Uterine smooth muscle cell (primary cell): Measurements from ENCODE around the gene ZNF331. TPM values are rescaled to one million over a fixed set of nuclear protein-coding genes. Genes with fewer than 3 reads are reported as not detected.

Source experiments
- total RNA-seq: library from RNA; depleted of rRNA; stranded (reverse); fragments of >200 nt; gene quantifications from 2 replicates; pipeline ENCODE4 v1.2.3, GENCODE V29; 2014

The ZNF331 gene
- 8.3 and 13.0 TPM in 2 replicates for total RNA-seq

DNA sequence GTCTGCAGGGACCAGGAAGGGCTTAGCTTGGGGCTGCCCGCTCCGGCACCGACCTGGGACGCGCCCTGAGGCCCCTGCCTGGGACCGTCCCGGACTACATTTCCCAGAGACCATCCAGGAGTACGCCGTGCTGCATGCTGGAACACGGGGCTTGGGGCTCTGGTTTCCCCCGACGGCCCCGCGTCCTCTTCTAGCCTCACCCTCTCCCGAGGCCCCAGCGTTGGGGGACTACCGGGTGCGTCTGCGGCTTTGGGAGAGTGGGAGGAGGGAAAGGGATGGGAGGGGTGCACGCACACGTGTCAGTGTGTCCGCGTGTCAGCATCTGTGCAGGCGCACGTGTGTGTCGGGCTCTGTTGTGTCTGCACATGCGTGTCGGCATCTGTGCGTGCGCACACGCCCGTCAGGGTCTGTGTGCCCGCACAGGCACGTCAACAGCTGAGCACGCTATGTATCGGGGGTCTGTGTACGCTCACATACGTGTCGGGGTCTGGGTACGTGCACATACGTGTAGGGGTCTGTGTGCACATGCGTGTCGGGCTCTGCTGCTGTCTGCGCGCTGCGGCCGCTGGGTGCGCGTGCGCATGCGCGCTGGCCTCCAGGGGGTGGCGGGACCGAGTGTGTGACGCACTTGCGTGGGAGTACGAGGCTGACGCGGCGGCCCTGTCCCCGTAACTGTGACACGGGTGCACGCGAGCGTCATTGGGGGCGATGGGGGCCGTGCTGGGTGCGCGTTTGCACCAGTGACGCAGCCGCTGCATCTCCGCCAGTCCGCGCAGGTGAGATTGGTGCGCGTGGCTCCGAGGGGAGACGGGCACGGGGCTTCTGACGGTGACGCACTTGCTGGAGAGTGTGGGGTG is at the start of gene ZNF331:
ZNF331 (plus strand) TSS at position 625 of the 857 bp plus-strand sequence. CDS start 31,232 bp downstream, outside the sequence.

Other genes starting within 250 kb of the ZNF331 start
- gene ZNF845, start 204.4 kb upstream of the ZNF331 start, total RNA-seq = 8.4 and 9.1 TPM in 2 replicates
- 6.5 TPM in 2 replicates for gene ZNF525, start 172.4 kb upstream of the ZNF331 start, total RNA-seq
- 14.1 and 14.6 TPM in 2 replicates for gene ZNF765, start 143.0 kb upstream of the ZNF331 start, total RNA-seq
- gene ZNF761, start 106.2 kb upstream of the ZNF331 start, total RNA-seq = 13.8 and 14.6 TPM in 2 replicates
- gene ZNF813, start 70.4 kb upstream of the ZNF331 start, total RNA-seq = 3.0 and 3.1 TPM in 2 replicates
- not detected in 2 replicates for gene DPRX, start 93.9 kb downstream of the ZNF331 start, total RNA-seq